GM21619 (cell line): ENCODE measurements around the gene SENP1.

Experiments used
- ATAC-seq: cut with Tn5 transposase; IDR thresholded peaks from one replicate; pipeline ENCODE4 v1.9.1; 2021; ENCODE audit not compliant: unreplicated experiment

SENP1 gene

DNA sequence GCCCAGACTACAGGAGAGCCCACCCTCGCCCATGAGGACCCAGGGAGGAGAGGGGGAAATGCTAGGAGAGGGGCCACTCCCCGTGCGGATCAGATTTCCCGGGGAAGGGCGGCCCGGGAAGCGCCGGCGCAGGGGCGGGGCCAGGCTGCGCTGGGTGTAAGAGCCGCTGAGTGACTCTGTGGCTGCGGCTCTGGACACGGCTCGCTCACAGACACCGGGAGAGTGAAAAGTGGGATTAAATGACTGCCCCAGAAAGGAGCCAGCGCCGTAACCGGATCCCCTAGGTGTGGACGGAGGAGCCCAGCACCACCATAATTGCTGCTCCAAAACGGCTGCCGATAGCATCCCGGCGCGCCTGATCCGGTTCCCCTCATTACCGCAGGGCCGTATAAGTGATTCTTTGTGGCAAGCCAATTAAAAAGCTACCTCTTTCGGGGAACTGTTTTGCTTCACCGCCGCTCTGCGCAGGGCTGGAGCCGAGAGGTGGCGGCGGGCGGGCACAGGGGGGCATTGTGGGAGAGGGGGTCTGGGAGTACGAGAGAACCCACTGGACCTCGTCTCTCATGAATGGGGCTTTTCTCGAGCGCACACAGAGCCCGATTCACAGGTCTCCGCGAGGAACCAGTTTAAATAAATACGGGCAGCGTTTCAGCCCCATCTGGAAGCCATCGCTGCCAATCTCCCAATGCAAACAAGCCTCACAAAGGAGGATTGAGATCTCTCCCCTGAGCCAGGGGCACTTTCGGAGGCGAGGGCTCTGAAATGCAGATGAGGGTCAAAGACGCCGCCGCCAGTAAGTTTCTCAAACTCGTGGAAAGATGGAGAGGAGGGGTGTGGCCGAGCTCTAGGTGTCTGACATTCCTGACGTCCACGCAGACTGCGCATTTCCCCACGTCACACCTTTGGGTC, 104.1 kb downstream of the SENP1 start:
- no peak for ATAC-seq

- ATAC-seq: no peak
Observed at GRCh38 chr12:48000878-48001504, 104.9 kb downstream of the SENP1 start.

- ATAC-seq: no peak
Observed at GRCh38 chr12:47999816-48000215, 106.1 kb downstream of the SENP1 start.

DNA sequence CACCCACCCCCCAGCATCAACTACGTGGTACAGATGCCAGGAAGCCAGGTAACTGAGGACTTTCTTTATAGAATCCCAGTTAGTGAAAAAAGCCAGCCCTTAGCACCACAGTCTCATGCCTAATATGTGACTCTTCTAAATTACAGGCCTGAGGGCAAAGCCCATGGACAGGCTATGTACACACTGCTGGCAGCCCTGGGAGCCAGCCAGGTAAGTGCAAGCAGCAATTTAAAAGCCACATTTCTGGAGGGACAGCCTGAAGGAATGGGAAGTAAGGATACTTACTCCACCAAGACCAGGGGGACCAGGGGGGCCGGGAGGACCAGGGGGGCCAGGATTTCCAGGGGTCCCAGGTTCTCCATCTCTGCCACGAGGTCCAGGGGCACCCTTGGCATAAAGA, 108.6 kb downstream of the SENP1 start:
- no peak for ATAC-seq

DNA sequence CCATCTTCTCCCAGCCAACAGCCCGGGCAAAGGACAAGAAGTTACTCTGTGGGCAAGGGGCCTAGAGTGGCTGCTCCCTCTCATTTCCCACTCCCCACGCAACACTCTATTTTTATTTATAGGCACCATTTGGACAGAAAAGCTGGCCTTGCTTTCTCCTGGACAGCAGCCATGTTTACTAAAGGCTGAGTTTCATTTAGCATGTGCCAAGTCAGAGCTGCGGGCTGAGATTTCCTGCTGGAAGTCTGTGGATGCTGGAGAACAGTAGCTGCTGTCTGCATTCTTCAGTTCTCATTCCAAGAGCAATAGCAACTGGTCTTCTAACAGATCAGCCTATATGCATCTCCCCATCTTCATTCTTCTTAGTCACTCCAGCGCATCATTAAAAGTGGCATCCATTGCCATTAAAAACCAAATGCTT, 109.9 kb downstream of the SENP1 start:
- no peak for ATAC-seq

DNA sequence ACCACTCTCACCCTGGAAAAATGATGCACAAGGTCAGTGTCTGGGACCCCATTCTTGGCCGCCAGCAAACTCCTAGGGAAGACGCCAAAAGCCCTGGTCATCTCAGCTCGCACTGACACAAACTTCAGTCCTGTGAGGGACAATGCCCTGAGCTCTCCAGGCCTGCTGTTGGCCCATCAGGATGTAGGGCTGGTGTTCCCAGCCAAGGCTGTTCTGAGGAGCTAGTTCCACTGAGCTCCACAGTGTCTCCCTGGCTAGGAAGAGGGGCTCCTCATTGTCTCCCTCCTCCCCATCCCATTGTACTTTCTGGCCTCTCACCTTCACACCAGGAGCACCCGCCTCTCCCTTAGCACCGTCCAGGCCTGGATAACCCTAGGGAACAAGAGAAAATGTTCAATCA, 112.4 kb downstream of the SENP1 start:
- ATAC-seq: no peak
